Activated CD8-positive, alpha-beta memory T cell treated with anti-CD3 and anti-CD28 coated beads, Interleukin-2, amount 10 ng/mL, durations not matched to agents 7 days and 5 days (primary cell): ENCODE data around the gene TTLL1. TPM values are rescaled to one million over a fixed set of nuclear protein-coding genes. Genes with fewer than 3 reads are reported as not detected.

Experiments
- ATAC-seq: fragments of 150-1000 bp; cut with Tn5 transposase; one replicate; pipeline ENCODE4 v1.10.0; 2021; ENCODE audit warnings: moderate library complexity
- CTCF ChIA-PET: fragments of 350-600 bp; sonication (Branson Sonifier 250); formaldehyde crosslinking; loops from one replicate; lab custom pipeline; 2021; ENCODE audit warnings: antibody characterized with exemption; lab: Charles Lee
- DNase-seq: peaks from one replicate; pipeline ENCODE4 v3.0.0-alpha.2; 2020
- H3K27ac Mint-ChIP-seq: one replicate; pipeline ENCODE4 v1.8.0; 2021; ENCODE audit warnings: mild to moderate bottlenecking, mixed read lengths
- H3K27me3 Mint-ChIP-seq: one replicate; pipeline ENCODE4 v1.8.0; 2021; ENCODE audit warnings: mixed read lengths
- H3K36me3 Mint-ChIP-seq: one replicate; pipeline ENCODE4 v1.8.0; 2021; ENCODE audit warnings: mild to moderate bottlenecking, mixed read lengths
- H3K4me1 Mint-ChIP-seq: one replicate; pipeline ENCODE4 v1.8.0; 2021; ENCODE audit warnings: mixed read lengths
- H3K4me3 Mint-ChIP-seq: one replicate; pipeline ENCODE4 v1.8.0; 2021; ENCODE audit warnings: mild to moderate bottlenecking, moderate library complexity, mixed read lengths
- H3K9me3 Mint-ChIP-seq: one replicate; pipeline ENCODE4 v1.8.0; 2022; ENCODE audit warnings: low read depth, mixed read lengths
- total RNA-seq, 2 experiments: library from RNA; stranded (reverse); gene quantifications; one replicate each; pipeline ENCODE4 v1.2.3, GENCODE V29; 2021

TTLL1 gene
- total RNA-seq, 2 experiments from 2014 or later = 9.1 to 9.9 TPM

- Mint-ChIP-seq H3K4me3 (no peak overlapping the region), H3K9me3 (no peaks in the 10 kb centered on the region), H3K36me3 (no peaks in the 10 kb centered on the region), H3K27me3 (no peaks in the 10 kb centered on the region), H3K4me1 (peaks cover 3% of the 10 kb centered on the region), H3K27ac (no peak overlapping the region)
- ATAC-seq (no peak), DNase-seq (no peak)
- CTCF ChIA-PET = no interaction called here
Observed at GRCh38 chr22:43079742-43080141, 9.4 kb downstream of the TTLL1 start.

- peaks cover 3% of the 10 kb centered on the region for H3K4me1 Mint-ChIP-seq
- no peaks in the 10 kb centered on the region for H3K9me3 Mint-ChIP-seq
- H3K4me3 Mint-ChIP-seq = no peak overlapping the region
- ATAC-seq (no peak), DNase-seq (no peak)
- no peaks in the 10 kb centered on the region for H3K27me3 Mint-ChIP-seq
- CTCF ChIA-PET = no interaction called here
- H3K36me3 Mint-ChIP-seq = no peaks in the 10 kb centered on the region
- H3K27ac Mint-ChIP-seq = no peak overlapping the region
Observed at GRCh38 chr22:43078522-43078921, 10.7 kb downstream of the TTLL1 start.

GRCh38 chr22:43077121-43077877, 11.9 kb downstream of the TTLL1 start:
- no peak overlapping the region for H3K27ac Mint-ChIP-seq
- CTCF ChIA-PET = no interaction called here
- no peaks in the 10 kb centered on the region for H3K9me3 Mint-ChIP-seq
- no peak overlapping the region for H3K4me3 Mint-ChIP-seq
- H3K4me1 Mint-ChIP-seq = peaks cover 3% of the 10 kb centered on the region
- no peaks in the 10 kb centered on the region for H3K27me3 Mint-ChIP-seq
- H3K36me3 Mint-ChIP-seq = no peaks in the 10 kb centered on the region
- DNase-seq (no peak), ATAC-seq (no peak)

GRCh38 chr22:43066844-43067385, 22.3 kb downstream of the TTLL1 start:
- no peak overlapping the region for H3K27ac Mint-ChIP-seq
- ATAC-seq (no peak), DNase-seq (no peak)
- H3K9me3 Mint-ChIP-seq = no peaks in the 10 kb centered on the region
- H3K36me3 Mint-ChIP-seq = no peaks in the 10 kb centered on the region
- no peak overlapping the region for H3K4me3 Mint-ChIP-seq
- no peaks in the 10 kb centered on the region for H3K4me1 Mint-ChIP-seq
- CTCF ChIA-PET = no interaction called here
- no peaks in the 10 kb centered on the region for H3K27me3 Mint-ChIP-seq

GRCh38 chr22:43066134-43066533, 23.1 kb downstream of the TTLL1 start:
- Mint-ChIP-seq H3K27ac (no peak overlapping the region), H3K9me3 (no peaks in the 10 kb centered on the region), H3K4me3 (no peak overlapping the region), H3K27me3 (no peaks in the 10 kb centered on the region), H3K4me1 (no peaks in the 10 kb centered on the region), H3K36me3 (no peaks in the 10 kb centered on the region)
- DNase-seq = no peak
- CTCF ChIA-PET = no interaction called here
- no peak for ATAC-seq

- no peak overlapping the region for H3K27ac Mint-ChIP-seq
- no peaks in the 10 kb centered on the region for H3K36me3 Mint-ChIP-seq
- no peaks in the 10 kb centered on the region for H3K4me1 Mint-ChIP-seq
- no peak overlapping the region for H3K4me3 Mint-ChIP-seq
- peak; percentile 58 for DNase-seq
- ATAC-seq = peak; percentile 33
- H3K9me3 Mint-ChIP-seq = no peaks in the 10 kb centered on the region
- CTCF ChIA-PET = interaction anchor here (0.5 to 1.7 kb wide), 11 partner anchors 11 to 295 kb away, joined by 3 to 9 read pairs (median 3); no protein-coding TSS in a partner anchor
- no peaks in the 10 kb centered on the region for H3K27me3 Mint-ChIP-seq
Observed at GRCh38 chr22:43060183-43060582, 29.0 kb downstream of the TTLL1 start.

- no peaks in the 10 kb centered on the region for H3K27me3 Mint-ChIP-seq
- no peaks in the 10 kb centered on the region for H3K4me1 Mint-ChIP-seq
- CTCF ChIA-PET = interaction anchor here (0.7 to 1.2 kb wide), 2 partner anchors 11 to 46 kb away, joined by 3 read pairs; no protein-coding TSS in a partner anchor
- no peak overlapping the region for H3K4me3 Mint-ChIP-seq
- H3K36me3 Mint-ChIP-seq = no peaks in the 10 kb centered on the region
- H3K9me3 Mint-ChIP-seq = no peaks in the 10 kb centered on the region
- no peak overlapping the region for H3K27ac Mint-ChIP-seq
- DNase-seq (no peak), ATAC-seq (no peak)
Observed at GRCh38 chr22:43057641-43058040, 31.6 kb downstream of the TTLL1 start.

- CTCF ChIA-PET = interaction anchor here (1.2 kb wide), 1 partner anchor 20 kb away, joined by 4 read pairs; no protein-coding TSS in a partner anchor
- H3K9me3 Mint-ChIP-seq = no peaks in the 10 kb centered on the region
- no peak overlapping the region for H3K4me3 Mint-ChIP-seq
- no peaks in the 10 kb centered on the region for H3K4me1 Mint-ChIP-seq
- no peaks in the 10 kb centered on the region for H3K36me3 Mint-ChIP-seq
- ATAC-seq (no peak), DNase-seq (no peak)
- no peaks in the 10 kb centered on the region for H3K27me3 Mint-ChIP-seq
- H3K27ac Mint-ChIP-seq = no peak overlapping the region
Observed at GRCh38 chr22:43053176-43053575, 36.0 kb downstream of the TTLL1 start.

- ATAC-seq = no peak
- no peaks in the 10 kb centered on the region for H3K27me3 Mint-ChIP-seq
- no peaks in the 10 kb centered on the region for H3K9me3 Mint-ChIP-seq
- H3K4me1 Mint-ChIP-seq = no peaks in the 10 kb centered on the region
- H3K36me3 Mint-ChIP-seq = no peaks in the 10 kb centered on the region
- no peak overlapping the region for H3K27ac Mint-ChIP-seq
- no peak for DNase-seq
- no peak overlapping the region for H3K4me3 Mint-ChIP-seq
- CTCF ChIA-PET = no interaction called here
Observed at GRCh38 chr22:43050995-43051394, 38.2 kb downstream of the TTLL1 start.

- CTCF ChIA-PET = interaction anchor here (0.7 to 1.6 kb wide), 3 partner anchors 12 to 14 kb away, joined by 3 to 5 read pairs (median 4); no protein-coding TSS in a partner anchor
- no peak for ATAC-seq
Observed at GRCh38 chr22:43047605-43048004, 41.6 kb downstream of the TTLL1 start.

GRCh38 chr22:43044290-43044712, 44.9 kb downstream of the TTLL1 start:
- H3K36me3 Mint-ChIP-seq = no peaks in the 10 kb centered on the region
- no peak for DNase-seq
- H3K9me3 Mint-ChIP-seq = no peaks in the 10 kb centered on the region
- CTCF ChIA-PET = no interaction called here
- no peak overlapping the region for H3K27ac Mint-ChIP-seq
- no peaks in the 10 kb centered on the region for H3K27me3 Mint-ChIP-seq
- H3K4me3 Mint-ChIP-seq = no peak overlapping the region
- H3K4me1 Mint-ChIP-seq = no peaks in the 10 kb centered on the region
- ATAC-seq = no peak

More at GRCh38 chr22:43047605-43048004, 41.6 kb downstream of the TTLL1 start:
- Mint-ChIP-seq H3K27ac (no peak overlapping the region), H3K36me3 (no peaks in the 10 kb centered on the region), H3K27me3 (no peaks in the 10 kb centered on the region), H3K4me3 (no peak overlapping the region), H3K9me3 (no peaks in the 10 kb centered on the region), H3K4me1 (no peaks in the 10 kb centered on the region)
- DNase-seq = no peak

GRCh38 chr22:43042101-43042780, 47.0 kb downstream of the TTLL1 start:
- no peaks in the 10 kb centered on the region for H3K9me3 Mint-ChIP-seq
- no peaks in the 10 kb centered on the region for H3K27me3 Mint-ChIP-seq
- no peak for ATAC-seq
- no peak overlapping the region for H3K4me3 Mint-ChIP-seq
- CTCF ChIA-PET = no interaction called here
- H3K4me1 Mint-ChIP-seq = no peaks in the 10 kb centered on the region
- no peaks in the 10 kb centered on the region for H3K36me3 Mint-ChIP-seq
- H3K27ac Mint-ChIP-seq = no peak overlapping the region
- DNase-seq = no peak

GRCh38 chr22:43039800-43040199, 49.4 kb downstream of the TTLL1 start:
- DNase-seq (no peak), ATAC-seq (no peak)
- Mint-ChIP-seq H3K4me3 (no peak overlapping the region), H3K27ac (no peak overlapping the region), H3K27me3 (no peaks in the 10 kb centered on the region), H3K4me1 (no peaks in the 10 kb centered on the region), H3K36me3 (no peaks in the 10 kb centered on the region), H3K9me3 (no peaks in the 10 kb centered on the region)
- CTCF ChIA-PET = no interaction called here
